GM12878 (cell line): ENCODE results near the gene PCGF1. TPM values are rescaled to one million over a fixed set of nuclear protein-coding genes. Genes with fewer than 3 reads are reported as not detected.

ENCODE experiments used
- BHLHE40 ChIP-seq, 2 experiments: fragments of 450-650 bp in 1 of 2; IDR thresholded peaks; 2 replicates each; pipeline ENCODE4 v1.6.1; 2011 to 2017; ENCODE audit warnings: low read depth in 2 of 2, borderline replicate concordance in 1 of 2, improper control_type of control experiment in 1 of 2, low read length in 1 of 2, mild to moderate bottlenecking in 1 of 2
- CTCF ChIP-seq, 3 experiments: IDR thresholded peaks in 2 of 3; conservative IDR thresholded peaks in 1 of 3; 2 replicates each; pipeline ENCODE4 v1.5.1; 2011; ENCODE audit warnings: low read depth in 3 of 3, low read length in 3 of 3, mild to moderate bottlenecking in 3 of 3, control low read depth in 2 of 3, moderate library complexity in 2 of 3, inconsistent platforms in 1 of 3, mixed read lengths in 1 of 3; ENCODE audit not compliant: control insufficient read depth in 2 of 3, insufficient read depth in 1 of 3; ENCODE audit errors: extremely low read depth in 1 of 3
- DPF2 ChIP-seq: fragments of 450-650 bp; IDR thresholded peaks from 2 replicates; pipeline ENCODE4 v1.6.1; 2017; ENCODE audit warnings: mild to moderate bottlenecking
- EED ChIP-seq: sonication (generic); IDR thresholded peaks from 2 replicates; pipeline ENCODE4 v1.6.1; 2016; ENCODE audit warnings: antibody characterized with exemption, low read depth
- EGR1 ChIP-seq, 2 experiments: IDR thresholded peaks; 1 replicate in 1 of 2; 2 replicates in 1 of 2; pipeline ENCODE4 v1.6.1; 2011 to 2012; ENCODE audit warnings: low read depth in 2 of 2, low read length in 2 of 2, borderline replicate concordance in 1 of 2, mild to moderate bottlenecking in 1 of 2, moderate library complexity in 1 of 2
- ELK1 ChIP-seq: IDR thresholded peaks from 2 replicates; pipeline ENCODE4 v1.6.1; 2012; ENCODE audit warnings: low read depth, low read length, improper control_type of control experiment
- IKZF2 ChIP-seq, 2 experiments: fragments of 450-650 bp; IDR thresholded peaks; 2 replicates each; pipeline ENCODE4 v1.6.1; 2017; ENCODE audit warnings: mild to moderate bottlenecking in 2 of 2, moderate library complexity in 2 of 2
- JUND ChIP-seq: IDR thresholded peaks from 2 replicates; pipeline ENCODE4 v1.6.1; 2012; ENCODE audit warnings: low read depth, mild to moderate bottlenecking, low read length, improper control_type of control experiment, moderate library complexity
- MLLT1 ChIP-seq: fragments of 450-650 bp; IDR thresholded peaks from 2 replicates; pipeline ENCODE4 v1.6.1; 2016; ENCODE audit warnings: mild to moderate bottlenecking
- NR2C1 ChIP-seq: fragments of 450-650 bp; IDR thresholded peaks from 2 replicates; pipeline ENCODE4 v1.6.1; 2017; ENCODE audit warnings: antibody characterized with exemption, mild to moderate bottlenecking, moderate library complexity
- PAX5 ChIP-seq: IDR thresholded peaks from 2 replicates; pipeline ENCODE4 v1.6.1; 2011; ENCODE audit warnings: low read depth, low read length, borderline replicate concordance
- POLR2A ChIP-seq: IDR thresholded peaks from 2 replicates; pipeline ENCODE4 v1.6.1; 2011; ENCODE audit warnings: low read depth, mild to moderate bottlenecking, low read length
- POU2F2 ChIP-seq: IDR thresholded peaks from 3 replicates; pipeline ENCODE4 v1.6.1; 2011; ENCODE audit warnings: low read depth, mild to moderate bottlenecking, low read length, borderline replicate concordance
- RAD21 ChIP-seq: IDR thresholded peaks from 2 replicates; pipeline ENCODE4 v1.6.1; 2011; ENCODE audit warnings: mild to moderate bottlenecking, low read depth, low read length, moderate library complexity; ENCODE audit not compliant: insufficient read depth
- RB1 ChIP-seq: fragments of 450-650 bp; formaldehyde crosslinking; IDR thresholded peaks from 2 replicates; pipeline ENCODE4 v1.6.1; 2017; ENCODE audit warnings: mild to moderate bottlenecking, borderline replicate concordance
- RELA ChIP-seq: fragments of 450-650 bp; IDR thresholded peaks from 2 replicates; pipeline ENCODE4 v1.8.0; 2014; ENCODE audit warnings: borderline replicate concordance; ENCODE audit not compliant: partially characterized antibody
- SKIL ChIP-seq: fragments of 450-650 bp; IDR thresholded peaks from 2 replicates; pipeline ENCODE4 v1.6.1; 2017; ENCODE audit warnings: mild to moderate bottlenecking, low read depth, inconsistent platforms; ENCODE audit not compliant: poor library complexity, severe bottlenecking
- SMARCA5 ChIP-seq: fragments of 450-650 bp; IDR thresholded peaks from 2 replicates; pipeline ENCODE4 v1.6.1; 2017; ENCODE audit warnings: mild to moderate bottlenecking
- TCF12 ChIP-seq: IDR thresholded peaks from 2 replicates; pipeline ENCODE4 v1.6.1; 2011; ENCODE audit warnings: low read depth, mild to moderate bottlenecking, low read length
- ZBED1 ChIP-seq: IDR thresholded peaks from 2 replicates; pipeline ENCODE4 v1.6.1; 2016; ENCODE audit warnings: borderline replicate concordance
- polyA plus RNA-seq, 11 experiments: library from polyadenylated mRNA; depleted of rRNA in 4 of 11; unstranded in 6 of 11; stranded (reverse) in 5 of 11; fragments of >200 nt; fragmentation: Nextera tagmentation in 4 of 11; fragmentation: Illumina TruSeq in 1 of 11; extraction: Ambion mirVana in 4 of 11; extraction: Trizol in 1 of 11; gene quantifications; 1 replicate in 1 of 11; 2 replicates in 10 of 11; pipeline versions ENCODE4 v1.2.1 to v1.2.3, GENCODE V29; 2011 to 2016; ENCODE audit warnings: inconsistent platforms in 2 of 11, missing spikeins in 2 of 11, low read depth in 1 of 11
- total RNA-seq, 4 experiments: library from RNA; depleted of rRNA in 3 of 4; stranded (reverse); fragments of >200 nt in 3 of 4; fragmentation: Illumina TruSeq in 1 of 4; extraction: Trizol in 1 of 4; gene quantifications; 2 replicates each; pipeline versions ENCODE4 v1.2.1 to v1.2.3, GENCODE V29; 2013 to 2021

PCGF1 gene
- total and polyA plus RNA-seq, 10 of the 15 experiments (the other 5 are each of a cell fraction or from before 2014, with no cell fraction given): 23.1 to 50.8 (median 27.4) TPM

GRCh38 chr2:74502720-74503505 is 4.6 kb downstream of the PCGF1 start (continued):
- TF ChIP-seq CTCF (IDR thresholded peaks at IDR 0.05 in 2 of 3, conservative IDR thresholded peaks at IDR 0.05 in 1 of 3; ENCODE audit: control insufficient read depth in 2 of 3, extremely low read depth in 1 of 3, insufficient read depth in 1 of 3, low read depth in 3 of 3, low read length in 3 of 3) (peak; percentile 46 to 59 (median 49)), EED (peak; percentile 61; the same call in 1 of the 2 replicates), RELA (peak; percentile 6), RB1 (no peak), DPF2 (peak; percentile 58; the same call in 1 of the 2 replicates), RAD21 (0 out of 2 replicates have a peak, but pooled peaks have one; percentile 19), SKIL (no peak), IKZF2 (IDR thresholded peaks at IDR 0.05) (peak; percentile 36 to 44; a peak in 3 of 4 replicates), BHLHE40 (IDR thresholded peaks at IDR 0.05; ENCODE audit: borderline replicate concordance in 1 of 2, low read depth in 2 of 2, low read length in 1 of 2) (peak; percentile 86 to 94), NR2C1 (peak; percentile 42; the same call in 1 of the 2 replicates), ZBED1 (no peak), EGR1 (IDR thresholded peaks at IDR 0.05; ENCODE audit: borderline replicate concordance in 1 of 2, low read depth in 2 of 2, low read length in 2 of 2) (peak in 1 of 2 experiments; percentile 21; a peak in 1 of 3 replicates), ELK1 (peak; percentile 48; the same call in 1 of the 2 replicates), MLLT1 (no peak), POU2F2 (0 out of 3 replicates have a peak, but pooled peaks have one; percentile 3), PAX5 (peak; percentile 11; the same call in 1 of the 2 replicates), JUND (peak; percentile 16; the same call in 1 of the 2 replicates), SMARCA5 (peak; percentile 78), POLR2A (peak; percentile 83), TCF12 (peak; percentile 73)
